ENCODE results near the gene TGDS.

DNA sequence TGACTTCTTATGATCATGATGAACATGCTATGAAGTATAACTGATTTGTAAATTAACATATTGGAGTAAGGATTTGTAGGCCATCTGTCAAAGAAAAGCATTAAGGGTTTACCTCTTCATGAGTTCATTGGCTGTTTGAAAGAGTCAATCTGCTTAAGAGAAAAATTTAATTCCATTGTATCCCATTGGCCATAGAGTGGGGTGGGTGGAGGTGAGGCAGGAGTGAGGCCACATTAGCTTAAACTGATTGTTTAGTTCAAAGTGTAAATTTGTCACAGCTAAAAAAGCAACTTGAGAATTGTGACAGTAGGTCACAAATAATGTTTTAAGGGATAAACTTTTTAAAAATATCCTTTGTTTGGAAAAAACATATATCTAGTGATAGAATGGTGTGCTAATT, 17.1 kb upstream of the TGDS start:
- TF ChIP-seq, protein P1, sequence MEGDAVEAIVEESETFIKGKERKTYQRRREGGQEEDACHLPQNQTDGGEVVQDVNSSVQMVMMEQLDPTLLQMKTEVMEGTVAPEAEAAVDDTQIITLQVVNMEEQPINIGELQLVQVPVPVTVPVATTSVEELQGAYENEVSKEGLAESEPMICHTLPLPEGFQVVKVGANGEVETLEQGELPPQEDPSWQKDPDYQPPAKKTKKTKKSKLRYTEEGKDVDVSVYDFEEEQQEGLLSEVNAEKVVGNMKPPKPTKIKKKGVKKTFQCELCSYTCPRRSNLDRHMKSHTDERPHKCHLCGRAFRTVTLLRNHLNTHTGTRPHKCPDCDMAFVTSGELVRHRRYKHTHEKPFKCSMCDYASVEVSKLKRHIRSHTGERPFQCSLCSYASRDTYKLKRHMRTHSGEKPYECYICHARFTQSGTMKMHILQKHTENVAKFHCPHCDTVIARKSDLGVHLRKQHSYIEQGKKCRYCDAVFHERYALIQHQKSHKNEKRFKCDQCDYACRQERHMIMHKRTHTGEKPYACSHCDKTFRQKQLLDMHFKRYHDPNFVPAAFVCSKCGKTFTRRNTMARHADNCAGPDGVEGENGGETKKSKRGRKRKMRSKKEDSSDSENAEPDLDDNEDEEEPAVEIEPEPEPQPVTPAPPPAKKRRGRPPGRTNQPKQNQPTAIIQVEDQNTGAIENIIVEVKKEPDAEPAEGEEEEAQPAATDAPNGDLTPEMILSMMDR (IDR thresholded peaks at IDR 0.05), result no peak
- no peak for TF ChIP-seq POLR2A (IDR thresholded peaks at IDR 0.05)

Data from thyroid gland (tissue), 4 donors.